ENCODE measurements around the gene HPS3. TPM values are rescaled to one million over a fixed set of nuclear protein-coding genes. Genes with fewer than 3 reads are reported as not detected.
"Not testable (repeated sequence)": the region's sequence is repeated elsewhere in the genome, so short reads cannot be mapped to it uniquely, and the experiment has no call there.

Gene HPS3
- total and polyA plus RNA-seq, 2 experiments from 2014 or later, result 13.0 to 13.3 TPM

- no peaks in the 10 kb centered on the region for H3K36me3 ChIP-seq
- TF ChIP-seq, protein P1, sequence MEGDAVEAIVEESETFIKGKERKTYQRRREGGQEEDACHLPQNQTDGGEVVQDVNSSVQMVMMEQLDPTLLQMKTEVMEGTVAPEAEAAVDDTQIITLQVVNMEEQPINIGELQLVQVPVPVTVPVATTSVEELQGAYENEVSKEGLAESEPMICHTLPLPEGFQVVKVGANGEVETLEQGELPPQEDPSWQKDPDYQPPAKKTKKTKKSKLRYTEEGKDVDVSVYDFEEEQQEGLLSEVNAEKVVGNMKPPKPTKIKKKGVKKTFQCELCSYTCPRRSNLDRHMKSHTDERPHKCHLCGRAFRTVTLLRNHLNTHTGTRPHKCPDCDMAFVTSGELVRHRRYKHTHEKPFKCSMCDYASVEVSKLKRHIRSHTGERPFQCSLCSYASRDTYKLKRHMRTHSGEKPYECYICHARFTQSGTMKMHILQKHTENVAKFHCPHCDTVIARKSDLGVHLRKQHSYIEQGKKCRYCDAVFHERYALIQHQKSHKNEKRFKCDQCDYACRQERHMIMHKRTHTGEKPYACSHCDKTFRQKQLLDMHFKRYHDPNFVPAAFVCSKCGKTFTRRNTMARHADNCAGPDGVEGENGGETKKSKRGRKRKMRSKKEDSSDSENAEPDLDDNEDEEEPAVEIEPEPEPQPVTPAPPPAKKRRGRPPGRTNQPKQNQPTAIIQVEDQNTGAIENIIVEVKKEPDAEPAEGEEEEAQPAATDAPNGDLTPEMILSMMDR (IDR thresholded peaks at IDR 0.05; ENCODE audit: low read depth, low read length), result no peak
- H3K4me3 ChIP-seq, result no peak overlapping the region
- H3K9me3 ChIP-seq (ENCODE audit: low read depth), result no peaks in the 10 kb centered on the region
- H3K4me1 ChIP-seq (ENCODE audit: low read depth), result no peaks in the 10 kb centered on the region
- H3K27ac ChIP-seq, result no peak overlapping the region
- H3K27me3 ChIP-seq, result no peaks in the 10 kb centered on the region
- no peak for DNase-seq (ENCODE audit: low read depth in 1 of 2, low spot score in 1 of 2)
These were observed 57.3 kb downstream of the HPS3 start for GRCh38 chr3:149186721-149187120.

- Histone ChIP-seq H3K4me1 (ENCODE audit: low read depth) (no peaks in the 10 kb centered on the region), H3K27ac (no peak overlapping the region), H3K9me3 (ENCODE audit: low read depth) (no peaks in the 10 kb centered on the region), H3K36me3 (no peaks in the 10 kb centered on the region), H3K4me3 (no peak overlapping the region), H3K27me3 (no peaks in the 10 kb centered on the region)
- TF ChIP-seq, protein P1 (IDR thresholded peaks at IDR 0.05; ENCODE audit: low read depth, low read length), result no peak
- DNase-seq (ENCODE audit: low read depth in 1 of 2, low spot score in 1 of 2), result peak in 1 of 2 donors; percentile 29
These were observed 59.1 kb downstream of the HPS3 start for GRCh38 chr3:149188494-149188893.

- H3K36me3 ChIP-seq, result no peaks in the 10 kb centered on the region
- no peak for DNase-seq (ENCODE audit: low read depth in 1 of 2, low spot score in 1 of 2)
- H3K27me3 ChIP-seq, result no peaks in the 10 kb centered on the region
- no peak overlapping the region for H3K27ac ChIP-seq
- peaks cover 3% of the 10 kb centered on the region for H3K4me1 ChIP-seq (ENCODE audit: low read depth)
- TF ChIP-seq, protein P1 (IDR thresholded peaks at IDR 0.05; ENCODE audit: low read depth, low read length), result no peak
- no peak overlapping the region for H3K4me3 ChIP-seq
- no peaks in the 10 kb centered on the region for H3K9me3 ChIP-seq (ENCODE audit: low read depth)
These were observed 65.8 kb downstream of the HPS3 start for GRCh38 chr3:149195221-149195620.

DNA sequence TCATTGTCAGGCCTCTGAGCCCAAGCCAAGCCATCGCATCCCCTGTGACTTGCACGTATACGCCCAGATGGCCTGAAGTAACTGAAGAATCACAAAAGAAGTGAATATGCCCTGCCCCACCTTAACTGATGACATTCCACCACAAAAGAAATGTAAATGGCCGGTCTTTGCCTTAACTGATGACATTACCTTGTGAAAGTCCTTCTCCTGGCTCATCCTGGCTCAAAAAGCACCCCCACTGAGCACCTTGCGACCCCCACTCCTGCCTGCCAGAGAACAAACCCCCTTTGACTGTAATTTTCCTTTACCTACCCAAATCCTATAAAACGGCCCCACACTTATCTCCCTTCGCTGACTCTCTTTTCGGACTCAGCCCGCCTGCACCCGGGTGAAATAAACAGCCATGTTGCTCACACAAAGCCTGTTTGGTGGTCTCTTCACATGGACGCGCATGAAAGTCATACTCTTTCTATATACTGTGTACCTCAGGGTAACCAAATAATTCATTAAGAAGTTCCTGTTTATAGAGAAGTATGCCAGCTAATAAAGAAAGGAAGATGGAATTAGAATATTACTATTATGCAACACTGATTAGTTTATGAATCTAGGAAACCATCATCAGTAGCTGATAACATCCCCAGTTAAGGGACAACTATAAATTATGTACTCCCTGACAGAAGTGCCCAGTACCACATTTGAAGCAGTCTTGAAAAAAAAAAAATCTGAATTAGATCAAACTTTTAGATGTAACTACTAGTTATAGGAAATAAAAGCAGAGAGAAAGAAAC, 67.6 kb downstream of the HPS3 start:
- H3K9me3 ChIP-seq (ENCODE audit: low read depth); H3K27ac ChIP-seq; H3K36me3 ChIP-seq; H3K4me1 ChIP-seq (ENCODE audit: low read depth); DNase-seq (ENCODE audit: low read depth in 1 of 2, low spot score in 1 of 2); H3K27me3 ChIP-seq: not testable (repeated sequence)
- peak overlapping the region; percentile 10 for H3K4me3 ChIP-seq

GRCh38 chr3:149197669-149198068, 68.2 kb downstream of the HPS3 start:
- H3K27me3 ChIP-seq, result no peaks in the 10 kb centered on the region
- H3K4me1 ChIP-seq (ENCODE audit: low read depth), result peaks cover 3% of the 10 kb centered on the region
- no peaks in the 10 kb centered on the region for H3K9me3 ChIP-seq (ENCODE audit: low read depth)
- peak overlapping the region; percentile 10 for H3K4me3 ChIP-seq
- no peaks in the 10 kb centered on the region for H3K36me3 ChIP-seq
- TF ChIP-seq, protein P1 (IDR thresholded peaks at IDR 0.05; ENCODE audit: low read depth, low read length), result no peak
- DNase-seq (ENCODE audit: low read depth in 1 of 2, low spot score in 1 of 2), result peak in 1 of 2 donors; percentile 30
- H3K27ac ChIP-seq, result no peak overlapping the region

DNA sequence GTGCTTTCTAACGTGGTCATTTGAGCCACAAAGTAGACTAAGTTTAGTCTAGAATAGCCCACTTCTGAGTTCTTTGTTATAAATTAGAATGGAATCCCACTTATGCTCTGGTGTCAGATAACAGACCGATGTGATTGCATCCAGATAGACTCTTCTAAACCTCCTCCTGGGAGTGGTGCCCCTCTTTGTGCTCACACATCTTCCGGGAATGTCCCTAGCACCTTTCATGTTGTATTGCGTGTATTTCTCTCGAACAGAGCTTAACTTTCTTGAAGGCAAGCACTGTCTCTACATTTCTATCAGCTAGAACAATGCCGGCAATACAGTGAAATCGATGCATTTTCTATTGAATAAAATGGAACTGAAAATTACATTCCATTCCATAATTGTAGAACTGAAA, 69.2 kb downstream of the HPS3 start:
- H3K27ac ChIP-seq, result no peak overlapping the region
- no peak overlapping the region for H3K4me3 ChIP-seq
- H3K9me3 ChIP-seq (ENCODE audit: low read depth), result no peaks in the 10 kb centered on the region
- peak in 1 of 2 donors; percentile 5 for DNase-seq (ENCODE audit: low read depth in 1 of 2, low spot score in 1 of 2)
- no peaks in the 10 kb centered on the region for H3K27me3 ChIP-seq
- peaks cover 3% of the 10 kb centered on the region for H3K4me1 ChIP-seq (ENCODE audit: low read depth)
- H3K36me3 ChIP-seq, result no peaks in the 10 kb centered on the region
- TF ChIP-seq, protein P1 (IDR thresholded peaks at IDR 0.05; ENCODE audit: low read depth, low read length), result no peak
